Endothelial cell of umbilical vein (primary cell): ENCODE measurements around the gene USP2. TPM values are rescaled to one million over a fixed set of nuclear protein-coding genes. Genes with fewer than 3 reads are reported as not detected.

Experiments used
- BruUV-seq: library from RNA; stranded (reverse); fragments of 400-500 nt; replicated peaks from 2 replicates; lab custom pipeline; 2021; lab: Mats Ljungman, UMichigan
- CTCF ChIA-PET: fragments of 300-600, 350-600 bp; sonication (Branson Sonifier 250); formaldehyde crosslinking; loops from one replicate; lab custom pipeline; 2021; ENCODE audit warnings: antibody characterized with exemption, inconsistent platforms; lab: Charles Lee
- POLR2A ChIA-PET: fragments of 300-600, 350-600 bp; sonication (Branson Sonifier 250); formaldehyde crosslinking; loops from one replicate; lab custom pipeline; 2021; ENCODE audit warnings: antibody characterized with exemption, inconsistent platforms; lab: Charles Lee
- DNase-seq: peaks from one replicate; pipeline ENCODE4 v3.0.0-alpha.2; 2011; ENCODE audit warnings: low read depth, low spot score
- FAIRE-seq: peaks from 2 replicates; lab custom pipeline; 2011; peaks lifted over from hg19 to GRCh38; lab: Jason Lieb, UNC
- H2AFZ ChIP-seq: 2 replicates; pipeline ENCODE4 v1.6.0; 2012; ENCODE audit warnings: low read depth, low read length, control low read depth, inconsistent platforms
- H3K27ac ChIP-seq: 2 replicates; pipeline ENCODE4 v1.5.1; 2011; ENCODE audit warnings: low read depth, mild to moderate bottlenecking, control low read depth, low read length, moderate library complexity; ENCODE audit not compliant: insufficient read depth
- H3K27me3 ChIP-seq, 2 experiments: 2 replicates each; pipeline versions ENCODE4 v1.6.0 to v1.6.1; 2011; ENCODE audit warnings: low read length in 2 of 2, mixed read lengths in 1 of 2; ENCODE audit not compliant: control insufficient read depth in 2 of 2, insufficient read depth in 2 of 2
- H3K36me3 ChIP-seq, 2 experiments: 2 replicates in 1 of 2; 3 replicates in 1 of 2; pipeline ENCODE4 v1.5.1; 2011; ENCODE audit warnings: low read length in 2 of 2, mild to moderate bottlenecking in 1 of 2, moderate library complexity in 1 of 2; ENCODE audit not compliant: control insufficient read depth in 2 of 2, insufficient read depth in 2 of 2; ENCODE audit errors: extremely low read depth in 1 of 2
- H3K4me1 ChIP-seq: 3 replicates; pipeline ENCODE4 v1.5.1; 2011; ENCODE audit warnings: mild to moderate bottlenecking, low read length; ENCODE audit not compliant: control insufficient read depth, insufficient read depth; ENCODE audit errors: extremely low read depth
- H3K4me2 ChIP-seq: 2 replicates; pipeline ENCODE4 v1.6.1; 2011; ENCODE audit warnings: low read length, control low read depth, mixed read lengths; ENCODE audit not compliant: insufficient read depth
- H3K4me3 ChIP-seq, 3 experiments: fragments of 200-600 bp in 1 of 3; sonication (generic), shearing (Covaris generic) in 1 of 3; replicated peaks in 1 of 3; 2 replicates each; pipeline ENCODE4 v1.5.1; 2011 to 2016; ENCODE audit warnings: control low read depth in 3 of 3, low read length in 3 of 3, mild to moderate bottlenecking in 2 of 3, inconsistent platforms in 1 of 3, low read depth in 1 of 3, moderate library complexity in 1 of 3; ENCODE audit not compliant: insufficient read depth in 1 of 3
- H3K79me2 ChIP-seq: 2 replicates; pipeline ENCODE4 v1.6.0; 2012; ENCODE audit warnings: low read length, inconsistent platforms; ENCODE audit not compliant: control insufficient read depth, insufficient read depth
- H3K9ac ChIP-seq: replicated peaks from 2 replicates; pipeline ENCODE3; 2011; ENCODE audit warnings: low read length, control low read depth; ENCODE audit not compliant: insufficient read depth; ENCODE audit errors: extremely low read depth
- H3K9me1 ChIP-seq: replicated peaks from 3 replicates; pipeline ENCODE4 v1.6.0; 2011; ENCODE audit warnings: mild to moderate bottlenecking, low read length; ENCODE audit not compliant: control insufficient read depth, insufficient read depth; ENCODE audit errors: extremely low read depth
- H3K9me3 ChIP-seq: replicated peaks from 2 replicates; pipeline ENCODE4 v1.5.1; 2012; ENCODE audit warnings: low read length, inconsistent platforms; ENCODE audit not compliant: control insufficient read depth, insufficient read depth
- H4K20me1 ChIP-seq: replicated peaks from 2 replicates; pipeline ENCODE3; 2011; ENCODE audit warnings: mild to moderate bottlenecking, low read length; ENCODE audit not compliant: control insufficient read depth, insufficient read depth; ENCODE audit errors: extremely low read depth
- CTCF ChIP-seq, 2 donors: IDR thresholded peaks; 1 replicate in 1 of 2; 2 replicates in 1 of 2; pipeline ENCODE4 v1.5.1; 2011; ENCODE audit warnings: low read length in 2 of 2, mild to moderate bottlenecking in 2 of 2, moderate library complexity in 2 of 2, control low read depth in 1 of 2, inconsistent platforms in 1 of 2, low read depth in 1 of 2; ENCODE audit not compliant: insufficient read depth in 1 of 2; ENCODE audit errors: extremely low read depth in 1 of 2
- EZH2 ChIP-seq: IDR thresholded peaks from 2 replicates; pipeline ENCODE4 v1.6.1; 2012; ENCODE audit warnings: borderline replicate concordance, low read depth, mild to moderate bottlenecking, moderate library complexity, low read length, inconsistent platforms; ENCODE audit not compliant: severe bottlenecking
- FOS ChIP-seq: IDR thresholded peaks from 2 replicates; pipeline ENCODE4 v1.6.1; 2011; ENCODE audit warnings: mild to moderate bottlenecking, low read length, moderate library complexity, borderline replicate concordance; ENCODE audit not compliant: insufficient read depth
- GATA2 ChIP-seq: IDR thresholded peaks from 2 replicates; pipeline ENCODE4 v1.7.0; 2011; ENCODE audit warnings: low read depth, mild to moderate bottlenecking, moderate library complexity, mixed read lengths, low read length; ENCODE audit not compliant: insufficient read length, insufficient read depth
- JUN ChIP-seq: IDR thresholded peaks from 2 replicates; pipeline ENCODE4 v1.6.1; 2011; ENCODE audit warnings: borderline replicate concordance, low read depth; ENCODE audit not compliant: insufficient read length, insufficient read depth
- MAX ChIP-seq: IDR thresholded peaks from 2 replicates; pipeline ENCODE4 v1.6.1; 2011; ENCODE audit not compliant: insufficient read depth, insufficient read length
- MYC ChIP-seq: IDR thresholded peaks from one replicate; pipeline ENCODE4 v1.6.1; 2011; ENCODE audit warnings: mild to moderate bottlenecking, low read depth, low read length
- POLR2A ChIP-seq: IDR thresholded peaks from 2 replicates; pipeline ENCODE4 v1.6.1; 2012; ENCODE audit warnings: low read depth, mild to moderate bottlenecking, control low read depth, low read length
- POLR2AphosphoS5 ChIP-seq: IDR thresholded peaks from 2 replicates; pipeline ENCODE4 v1.6.1; 2012; ENCODE audit warnings: low read depth, mild to moderate bottlenecking, control low read depth, low read length, moderate library complexity; ENCODE audit not compliant: insufficient read depth
- dilution Hi-C: fragments of 300-500 bp; cut with MboI; formaldehyde crosslinking; loops from one replicate; pipeline ENCODE4 v1.15.0; 2019; ENCODE audit warnings: low sequenced_read_pairs; ENCODE audit not compliant: extremely low pct_ligation_motif_present
- intact Hi-C: fragments of 100-400 bp; cut with micrococcal nuclease; formaldehyde crosslinking; loops from one replicate; pipeline ENCODE4 v1.10.0; 2022
- polyA plus RNA-seq, 4 experiments: library from polyadenylated mRNA; depleted of rRNA in 3 of 4; stranded (reverse) in 3 of 4; unstranded in 1 of 4; fragments of >200 nt; gene quantifications; 2 replicates each; pipeline versions ENCODE4 v1.2.1 to v1.2.3, GENCODE V29; 2011 to 2012; ENCODE audit warnings: missing spikeins in 1 of 4
- total RNA-seq: library from RNA; stranded (reverse); gene quantifications from 2 replicates; pipeline ENCODE4 v1.2.3, GENCODE V29; 2021

Gene USP2
- total and polyA plus RNA-seq, 2 donors (not counting 3 experiments of a cell fraction or from before 2014, with no cell fraction given): 0.21 to 1.2 TPM

GRCh38 chr11:119420631-119421030, 39.1 kb upstream of the USP2 start:
- Histone ChIP-seq H3K36me3 (no peaks in the 10 kb centered on the region), H4K20me1 (no peaks in the 10 kb centered on the region), H3K79me2 (no peaks in the 10 kb centered on the region), H3K4me2 (no peak overlapping the region), H3K9ac (no peak overlapping the region), H3K27me3 (peaks cover 26 to 32% of the 10 kb centered on the region in 2 experiments), H3K9me3 (no peaks in the 10 kb centered on the region), H3K4me1 (no peaks in the 10 kb centered on the region), H2AFZ (no peak overlapping the region), H3K27ac (no peak overlapping the region), H3K9me1 (no peaks in the 10 kb centered on the region), H3K4me3 (no peak overlapping the region)
- FAIRE-seq (no peak), DNase-seq (no peak)
- ChIA-PET CTCF (no interaction called here), POLR2A (no interaction called here)
- intact Hi-C loops (no loop called here), dilution Hi-C loops (no loop called here)
- no peak for TF ChIP-seq GATA2
- TF ChIP-seq EZH2: no peak
- TF ChIP-seq POLR2A: no peak
- TF ChIP-seq MAX: no peak
- TF ChIP-seq JUN: no peak
- no peak for TF ChIP-seq MYC
- TF ChIP-seq FOS: no peak
- TF ChIP-seq POLR2AphosphoS5: no peak
- no peak for TF ChIP-seq CTCF (IDR thresholded peaks at IDR 0.05; ENCODE audit: extremely low read depth in 1 of 2, insufficient read depth in 1 of 2, low read depth in 1 of 2, low read length in 2 of 2)
- no TSS peak for BruUV-seq
